SKM-1 (cell line): ENCODE data around the gene OAT.

Experiments
- DNase-seq: peaks from one replicate; lab custom pipeline; 2025; ENCODE audit not compliant: unreplicated experiment; lab: John Stamatoyannopoulos, UW

Gene OAT

DNA sequence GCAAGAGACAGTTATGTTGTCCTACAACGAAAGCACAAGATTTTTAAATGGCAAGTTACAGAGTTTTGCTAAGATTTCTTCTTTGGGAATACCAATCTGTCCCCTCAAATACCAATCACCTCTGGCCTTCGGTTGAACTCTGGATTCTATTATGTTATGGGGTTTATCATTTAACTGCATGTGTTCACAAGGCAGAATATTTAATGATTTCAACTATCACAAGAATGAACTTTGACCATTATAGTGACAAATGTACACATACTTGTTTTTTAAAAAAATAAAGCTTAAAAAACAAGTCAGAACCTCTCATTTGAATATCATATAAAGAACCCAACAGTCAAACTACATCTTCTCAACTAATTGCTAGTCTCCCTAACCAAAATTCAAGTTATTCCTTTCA lies 11.3 kb downstream of the OAT start:
- DNase-seq, result no peak

DNA sequence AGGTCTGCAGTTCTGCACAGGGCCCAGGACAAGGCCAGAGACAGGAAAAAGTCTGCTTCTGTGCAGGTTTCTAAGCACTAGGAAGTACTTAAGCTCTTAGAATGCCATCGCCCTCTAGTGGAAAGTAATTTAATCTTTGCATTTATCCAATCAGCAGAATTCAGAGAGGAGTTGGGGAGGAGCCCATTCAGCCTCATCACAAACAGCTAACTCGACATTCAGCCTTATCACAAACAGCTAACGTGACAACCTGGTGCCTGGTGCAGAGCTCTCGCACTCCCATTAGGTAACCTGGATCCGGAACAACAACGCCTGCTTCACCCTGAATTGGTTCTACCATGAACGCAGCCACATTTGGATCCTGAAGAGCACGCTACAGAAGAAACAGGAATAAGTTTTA lies 15.2 kb downstream of the OAT start:
- DNase-seq, result peak; percentile 64

DNA sequence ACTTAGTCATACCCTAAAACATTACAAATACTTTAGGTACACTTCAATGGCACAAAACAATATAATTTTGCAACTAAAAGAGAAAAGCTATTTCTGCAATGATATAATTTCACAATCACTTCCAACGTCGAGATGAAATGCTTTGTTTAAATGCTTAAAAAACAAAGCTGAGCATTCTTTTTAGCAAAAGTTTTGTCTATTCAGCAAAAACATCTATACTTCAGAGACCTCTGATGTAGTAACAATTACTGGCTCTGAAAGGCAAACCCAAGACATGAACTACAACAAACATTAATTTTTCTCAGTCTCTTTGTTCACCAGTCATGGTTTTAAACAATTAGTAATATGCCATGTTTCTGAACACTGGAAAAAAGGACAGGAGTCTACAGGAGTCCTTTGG lies 16.4 kb downstream of the OAT start:
- DNase-seq, result no peak

DNA sequence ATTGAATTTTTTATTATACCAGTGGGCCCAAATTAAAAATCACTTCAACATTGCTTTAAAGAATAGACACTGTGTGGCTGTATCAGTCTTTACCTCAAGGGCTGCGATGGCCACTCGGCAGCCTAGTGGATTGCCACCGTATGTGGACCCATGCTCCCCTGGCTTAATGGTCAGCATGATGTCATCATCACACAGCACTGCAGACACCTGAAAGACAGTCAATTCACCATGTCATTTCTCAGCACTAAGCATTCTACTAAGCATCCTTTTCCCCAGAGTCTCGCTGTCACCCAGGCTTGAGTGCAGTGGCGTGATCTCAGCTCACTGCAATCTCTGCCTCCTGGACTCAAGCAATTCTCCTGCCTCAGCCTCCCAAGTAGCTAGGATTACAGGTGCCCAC lies 17.1 kb downstream of the OAT start:
- no peak for DNase-seq

DNA sequence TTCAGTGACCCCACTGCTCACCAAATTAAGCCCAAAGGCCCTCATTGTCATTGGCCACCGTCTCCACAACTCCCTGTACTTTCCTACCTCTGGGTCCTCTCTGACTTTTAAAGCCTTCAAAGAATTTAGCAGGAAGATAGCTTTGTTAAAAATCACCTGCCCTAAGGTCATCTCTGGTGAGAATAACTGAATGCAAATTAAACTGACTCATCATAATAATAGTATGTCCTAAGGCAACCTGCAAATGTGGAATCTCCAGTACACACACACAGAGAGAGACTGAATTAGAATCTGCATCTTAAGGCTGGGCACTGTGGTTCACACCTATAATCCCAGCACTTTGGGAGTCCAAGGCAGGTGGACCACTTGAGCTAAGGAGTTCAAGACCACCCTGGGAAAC lies 24.1 kb downstream of the OAT start:
- no peak for DNase-seq

DNA sequence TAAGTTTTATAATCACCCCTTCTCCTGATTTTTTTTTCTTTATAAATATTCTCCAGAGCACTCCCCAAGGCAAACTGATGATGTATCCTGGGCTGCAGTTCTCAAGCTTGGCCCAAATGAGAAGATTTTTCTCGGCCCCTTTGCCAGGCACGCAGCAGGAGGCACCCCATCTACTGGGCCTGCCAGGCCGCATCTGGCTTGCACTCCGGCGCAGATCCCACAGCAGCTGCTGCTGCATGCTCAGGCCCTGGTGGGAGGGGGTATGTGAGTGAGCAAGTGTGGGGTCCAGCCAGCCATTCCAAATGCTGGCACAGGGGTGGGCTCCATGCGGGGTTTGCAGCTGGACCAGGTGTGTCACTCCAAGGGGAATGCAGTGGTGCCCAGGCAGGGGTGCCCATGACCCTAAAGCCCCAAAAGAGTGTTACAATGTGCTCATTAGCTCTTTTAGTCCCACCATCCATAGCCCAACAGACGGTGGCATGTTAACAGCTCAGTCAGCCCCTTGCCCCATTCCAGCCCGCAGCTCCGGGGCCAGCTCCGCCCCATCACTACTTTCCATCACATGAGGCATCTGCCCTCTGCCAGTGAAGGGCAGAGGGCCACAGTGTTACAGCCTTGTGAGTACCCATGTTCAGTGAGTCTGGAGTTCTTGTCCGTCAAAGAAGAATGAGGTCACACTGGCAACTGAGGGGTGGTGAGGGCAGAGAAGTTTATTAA lies 25.9 kb downstream of the OAT start:
- no peak for DNase-seq

DNA sequence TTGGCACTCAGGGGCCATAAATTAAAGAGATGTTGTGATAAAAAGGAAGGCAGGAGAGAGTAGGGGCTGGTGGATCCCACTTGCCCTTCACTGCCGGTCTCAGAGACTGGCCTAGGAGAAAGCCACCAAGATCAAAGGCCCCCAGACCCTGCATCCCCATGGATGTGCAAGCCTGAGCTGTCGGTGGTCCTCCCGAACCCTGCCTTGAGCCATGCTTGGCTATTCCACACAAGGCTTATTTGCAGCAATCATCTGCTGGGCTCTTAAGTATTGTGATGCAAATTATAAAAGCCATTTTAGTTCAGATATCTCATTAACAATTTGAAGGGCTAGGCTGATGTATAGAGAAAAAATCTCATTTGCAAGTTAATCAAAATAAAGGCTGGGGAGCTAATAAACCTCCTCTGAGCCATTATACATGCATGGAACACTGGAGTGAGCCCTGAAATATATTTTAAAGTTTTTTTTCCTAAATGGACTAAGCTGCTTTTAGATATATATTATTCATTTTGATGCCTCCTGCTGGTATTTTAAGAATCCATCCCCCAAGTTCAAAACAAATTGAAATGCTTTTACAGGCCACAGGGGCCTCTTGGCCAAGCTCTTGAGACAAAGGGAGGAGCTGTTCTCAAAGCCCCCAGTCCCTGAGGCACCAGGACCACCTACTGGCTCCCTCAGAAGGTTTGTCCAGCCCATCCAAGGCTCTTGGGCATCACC lies 28.1 kb downstream of the OAT start:
- DNase-seq, result no peak

DNA sequence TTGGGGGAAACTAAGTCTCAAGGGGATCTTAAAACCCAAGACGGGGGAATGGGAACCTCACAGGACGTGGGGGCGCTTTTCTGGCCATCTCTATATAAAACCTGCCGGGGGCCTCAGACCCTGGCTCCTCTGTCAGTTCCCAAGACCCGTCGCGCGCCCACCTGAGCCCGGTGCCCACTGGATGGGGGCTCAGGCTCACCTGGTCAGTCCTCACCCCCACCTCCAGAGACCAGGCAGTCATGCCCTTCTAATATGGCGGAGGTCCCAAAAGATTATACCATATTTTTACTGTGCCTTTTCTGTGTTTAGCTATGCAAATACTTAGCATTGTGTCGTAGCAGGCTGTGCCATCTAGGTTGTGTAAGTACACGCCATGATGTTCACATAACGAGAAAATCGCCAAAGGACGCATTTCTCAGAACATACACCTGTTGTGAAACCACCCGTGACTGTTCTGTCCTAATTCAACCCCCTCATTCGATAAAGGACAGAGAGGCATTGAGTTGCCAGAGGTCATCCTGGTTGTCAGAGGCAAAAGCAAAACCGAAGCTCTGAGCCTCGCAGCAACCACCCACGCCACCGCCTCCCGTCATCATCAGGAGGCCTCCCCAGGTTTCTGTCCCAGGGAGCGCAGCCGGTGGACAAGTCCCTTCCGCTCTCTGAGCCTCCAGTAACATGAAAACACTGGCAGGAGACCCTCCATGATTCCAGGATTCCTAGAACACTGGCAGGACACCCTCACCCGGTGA lies 28.9 kb downstream of the OAT start:
- no peak for DNase-seq

DNA sequence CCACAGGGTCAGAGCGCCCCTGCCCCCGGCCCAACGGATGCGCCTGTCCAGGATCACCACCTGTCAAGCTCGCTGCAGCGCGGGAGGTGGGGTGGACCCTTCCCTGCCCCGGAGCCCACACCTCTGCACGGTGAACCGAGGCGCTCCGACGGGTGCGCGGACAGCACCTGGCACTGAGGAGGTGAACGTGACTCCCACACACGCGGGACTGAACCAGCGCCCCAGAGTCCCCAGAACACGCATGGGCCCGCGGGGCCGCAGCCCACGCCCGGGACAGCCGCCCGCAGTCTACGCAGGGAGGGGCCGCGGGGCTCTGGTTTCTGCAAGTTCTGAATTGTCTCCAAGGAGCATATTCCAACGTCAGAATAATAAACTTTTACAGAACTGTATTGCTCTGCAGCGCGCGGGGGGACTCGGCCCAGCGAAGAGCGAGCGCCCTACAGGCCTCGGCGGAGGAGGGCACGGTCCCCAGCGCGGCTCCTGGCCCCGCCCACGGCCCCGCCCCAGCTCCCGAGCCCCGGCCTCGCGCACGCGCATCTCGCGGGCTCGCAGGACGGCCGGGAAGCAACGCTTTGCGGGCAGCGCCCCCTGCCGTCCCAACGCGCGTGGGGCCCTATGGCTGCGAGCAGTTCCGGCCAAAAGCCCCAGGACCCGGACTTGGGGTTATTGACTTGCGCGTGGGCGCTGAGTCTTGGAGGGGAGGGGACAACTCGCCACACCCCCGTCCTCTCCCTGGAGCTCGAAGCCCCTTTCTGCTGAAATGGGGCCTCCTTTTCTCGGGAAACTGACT lies 29.7 kb downstream of the OAT start:
- peak; percentile 76 for DNase-seq

DNA sequence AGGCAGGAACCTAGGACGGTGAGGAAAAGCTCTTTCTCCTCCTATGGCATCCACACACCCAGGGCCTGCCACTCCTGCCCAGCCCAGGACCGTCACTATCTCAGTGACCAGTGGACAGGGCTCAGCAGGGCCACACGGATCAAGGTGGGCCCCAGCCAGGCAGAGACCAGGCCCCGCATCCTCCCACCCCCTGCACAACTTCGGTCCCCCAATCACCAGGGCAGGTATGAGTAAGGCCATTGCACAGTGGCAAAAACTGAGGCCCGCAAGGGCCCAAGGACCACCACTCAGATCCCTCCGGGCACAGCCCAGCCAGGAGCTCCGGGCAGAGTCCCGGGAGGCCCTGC lies 30.3 kb downstream of the OAT start:
- DNase-seq, result no peak

DNA sequence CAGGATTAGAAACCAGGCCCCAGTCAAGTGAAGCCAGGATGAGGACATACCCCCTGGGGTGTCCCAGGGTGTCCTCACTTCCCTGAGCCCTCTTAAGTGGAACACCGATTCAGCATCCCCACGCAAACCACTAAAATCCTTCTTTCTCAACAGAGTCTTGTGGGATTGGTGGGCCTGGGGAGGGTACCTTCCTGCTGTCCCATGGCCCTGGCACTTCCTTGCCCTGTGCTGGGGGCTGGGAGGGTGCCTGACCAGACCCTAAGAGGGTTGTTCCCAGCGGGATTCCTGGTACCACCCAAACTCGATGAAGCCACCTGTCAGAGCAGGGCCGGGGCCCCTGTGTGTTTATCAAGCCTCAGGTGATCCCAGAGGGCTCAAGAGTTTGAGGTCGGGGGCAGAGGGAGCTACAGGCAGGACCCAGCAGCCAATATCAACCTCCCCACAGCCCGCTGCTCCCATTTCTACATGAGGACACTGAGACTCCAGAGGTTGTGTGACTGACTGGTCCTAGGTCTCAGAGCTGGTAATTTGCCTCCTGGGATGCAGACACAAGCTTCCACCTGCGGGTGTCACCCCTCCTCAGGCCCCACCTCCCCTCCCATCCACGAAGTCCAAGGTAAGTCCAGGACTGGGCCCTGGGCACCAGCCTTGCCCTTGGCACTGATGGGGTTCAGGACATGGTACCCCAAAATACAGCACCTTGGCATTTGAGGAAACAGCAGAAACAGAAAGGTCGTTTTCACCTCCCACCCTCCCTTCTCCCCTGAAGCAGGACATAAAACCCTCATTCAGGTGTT lies 31.4 kb downstream of the OAT start:
- DNase-seq, result no peak

DNA sequence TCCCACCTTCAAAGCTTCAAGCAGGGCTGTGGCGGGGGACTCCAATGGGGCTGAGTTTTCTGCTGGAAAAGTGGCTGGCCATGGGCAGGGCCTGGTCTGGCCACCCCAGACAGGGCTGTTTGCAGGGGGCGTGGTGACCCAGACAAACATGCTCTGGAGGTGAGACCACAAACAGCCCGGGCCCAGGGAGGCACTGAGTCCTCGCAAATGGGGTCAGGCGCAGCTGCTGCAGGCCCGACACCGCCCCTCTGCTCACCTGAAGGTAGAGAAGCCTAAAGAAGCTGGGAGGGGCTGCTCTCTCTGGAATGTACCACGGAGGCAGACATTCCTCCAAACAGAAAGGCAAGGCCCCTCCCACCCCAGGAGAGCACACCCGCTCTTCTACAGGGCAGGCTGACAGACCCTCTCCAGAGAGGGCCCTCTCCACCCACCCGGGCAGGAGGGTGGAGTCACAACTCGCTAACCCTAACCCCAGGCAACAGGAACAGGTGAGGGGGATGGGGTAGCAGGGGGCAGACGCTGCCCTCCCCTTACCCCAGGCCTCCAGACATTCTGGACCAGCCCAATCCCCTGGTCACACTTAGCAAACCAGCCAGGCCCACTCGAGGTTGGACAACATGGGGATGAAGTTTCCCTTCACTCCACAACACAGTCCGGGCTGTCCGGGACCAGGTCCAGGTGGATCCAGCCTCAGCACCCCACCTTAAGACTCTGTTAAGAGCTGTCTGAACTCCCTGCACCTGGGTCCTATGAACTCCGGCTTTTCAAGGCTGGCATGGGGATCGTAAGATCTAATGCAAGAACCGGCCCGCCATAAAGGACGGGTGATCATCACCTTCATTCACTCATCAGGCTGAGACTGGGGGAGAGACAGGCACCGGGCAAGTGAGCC lies 32.3 kb downstream of the OAT start:
- DNase-seq, result no peak

DNA sequence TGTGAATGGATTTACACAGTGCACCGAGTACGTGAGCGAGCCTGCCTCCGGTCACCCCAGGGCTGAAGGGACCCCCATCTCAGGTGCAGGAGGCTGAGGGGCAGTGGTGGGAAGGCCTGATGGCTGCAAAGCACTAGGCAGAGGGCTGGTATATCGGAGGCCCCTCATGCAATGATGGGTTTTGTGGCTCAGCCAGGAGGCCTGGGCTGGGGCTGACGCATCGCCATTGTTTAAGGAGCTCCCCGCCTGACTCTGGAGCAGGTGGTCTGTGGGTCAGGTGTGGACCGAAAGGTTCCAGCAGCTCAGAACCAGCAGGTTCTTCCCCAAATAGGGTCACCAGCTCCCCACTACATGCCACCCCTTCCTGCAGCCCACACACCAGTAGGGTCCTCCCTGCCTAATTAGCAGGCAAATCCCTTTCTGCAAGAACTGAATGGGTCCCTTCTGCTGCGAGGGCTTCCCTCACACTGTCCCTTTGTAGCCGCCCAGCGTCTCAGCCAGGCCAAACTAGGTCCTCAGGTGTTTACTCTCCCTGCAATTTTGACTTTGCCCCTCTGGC lies 33.0 kb downstream of the OAT start:
- DNase-seq, result no peak

DNA sequence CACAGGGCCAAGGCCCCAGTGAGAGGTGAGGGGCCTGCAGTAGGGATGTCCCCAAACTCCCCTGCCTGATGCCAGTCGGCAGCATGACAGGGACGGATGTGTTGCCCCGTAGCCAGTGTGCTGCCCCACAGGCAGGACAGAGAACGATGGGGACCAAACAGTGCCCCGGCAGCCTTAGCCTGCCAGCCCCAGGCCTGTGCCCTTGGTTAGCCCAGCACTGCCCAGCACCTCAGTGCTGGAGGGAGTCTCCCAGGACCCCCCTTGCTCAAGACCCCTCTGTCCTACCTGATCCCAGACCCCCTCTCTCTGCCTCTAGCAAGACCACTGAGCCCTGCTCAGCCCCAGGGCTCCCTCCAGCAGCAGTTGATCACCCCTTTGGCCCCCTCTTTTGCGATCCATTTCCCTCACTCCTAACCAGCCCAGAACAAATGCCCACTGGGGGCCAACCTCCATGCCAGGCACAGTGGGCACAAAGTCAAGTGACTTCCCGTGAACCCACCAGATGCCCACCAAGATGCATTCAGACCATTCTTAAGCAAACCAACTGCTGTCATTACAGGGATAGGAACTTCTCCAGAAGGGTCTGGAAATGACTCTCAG lies 34.0 kb downstream of the OAT start:
- no peak for DNase-seq

DNA sequence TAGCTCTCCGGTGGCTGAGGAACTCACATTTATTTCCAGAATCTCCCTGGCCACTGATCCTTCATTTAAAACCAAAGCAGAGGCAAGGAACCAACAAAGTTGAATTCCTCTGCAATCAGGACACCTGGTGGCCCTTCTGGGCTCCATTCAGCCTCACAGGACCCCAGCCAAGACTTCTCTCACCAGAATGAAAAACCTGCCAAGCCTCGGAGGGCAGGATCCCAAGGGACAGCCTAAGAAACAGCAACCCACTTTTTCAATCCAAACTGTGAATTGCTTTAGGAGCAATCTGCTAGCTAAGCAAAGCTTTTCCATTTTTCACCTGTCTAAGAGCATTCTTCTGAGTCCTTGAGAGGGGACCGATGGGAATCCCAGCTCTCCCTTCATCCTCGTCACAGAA lies 34.6 kb downstream of the OAT start:
- DNase-seq, result no peak

DNA sequence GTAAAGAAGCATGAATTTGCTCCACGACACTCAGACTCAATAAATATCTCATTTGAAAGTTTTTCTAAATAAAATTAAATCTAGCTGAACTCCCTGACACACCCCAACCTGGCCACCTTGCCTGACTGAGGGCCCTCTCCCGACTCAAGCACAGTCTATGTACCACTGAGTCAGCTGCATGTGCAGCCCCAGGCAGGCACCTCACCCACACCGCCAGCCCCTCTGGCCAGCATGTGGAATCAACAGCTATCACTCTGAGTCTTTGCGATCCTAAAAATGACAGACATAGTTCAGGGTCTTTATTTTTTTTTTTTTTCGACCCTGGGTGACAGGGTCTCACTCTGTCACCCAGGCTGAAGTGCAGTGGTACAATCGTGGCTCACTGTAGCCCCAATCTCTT lies 35.2 kb downstream of the OAT start:
- no peak for DNase-seq

DNA sequence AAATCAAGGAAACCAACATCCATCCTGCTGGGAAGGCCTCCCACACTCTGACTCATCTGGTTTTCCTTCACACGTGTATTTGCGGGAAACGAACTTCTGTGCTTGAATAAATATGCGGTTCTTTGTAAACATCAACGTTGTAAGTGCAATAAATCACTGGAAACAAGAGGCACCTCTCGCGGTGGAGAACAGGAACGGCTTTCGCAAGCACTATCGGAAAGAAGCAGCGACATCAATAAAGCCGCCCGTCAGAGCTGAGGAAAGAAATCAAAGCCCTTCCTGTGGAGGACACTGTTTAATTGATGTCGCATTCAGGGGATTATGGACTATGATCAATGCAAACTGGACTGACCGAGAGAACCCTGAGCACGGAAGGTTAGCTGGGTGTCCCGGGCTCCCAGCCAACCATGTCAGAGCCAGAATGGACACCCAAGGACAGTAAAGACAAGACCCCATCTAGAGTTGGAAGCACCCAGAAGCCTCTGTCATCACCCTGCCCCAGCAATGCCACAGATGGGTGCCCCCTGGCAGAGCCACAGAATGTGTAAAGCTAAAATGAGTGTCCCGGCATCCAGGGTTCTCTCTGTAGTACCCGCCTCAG lies 37.6 kb downstream of the OAT start:
- no peak for DNase-seq

DNA sequence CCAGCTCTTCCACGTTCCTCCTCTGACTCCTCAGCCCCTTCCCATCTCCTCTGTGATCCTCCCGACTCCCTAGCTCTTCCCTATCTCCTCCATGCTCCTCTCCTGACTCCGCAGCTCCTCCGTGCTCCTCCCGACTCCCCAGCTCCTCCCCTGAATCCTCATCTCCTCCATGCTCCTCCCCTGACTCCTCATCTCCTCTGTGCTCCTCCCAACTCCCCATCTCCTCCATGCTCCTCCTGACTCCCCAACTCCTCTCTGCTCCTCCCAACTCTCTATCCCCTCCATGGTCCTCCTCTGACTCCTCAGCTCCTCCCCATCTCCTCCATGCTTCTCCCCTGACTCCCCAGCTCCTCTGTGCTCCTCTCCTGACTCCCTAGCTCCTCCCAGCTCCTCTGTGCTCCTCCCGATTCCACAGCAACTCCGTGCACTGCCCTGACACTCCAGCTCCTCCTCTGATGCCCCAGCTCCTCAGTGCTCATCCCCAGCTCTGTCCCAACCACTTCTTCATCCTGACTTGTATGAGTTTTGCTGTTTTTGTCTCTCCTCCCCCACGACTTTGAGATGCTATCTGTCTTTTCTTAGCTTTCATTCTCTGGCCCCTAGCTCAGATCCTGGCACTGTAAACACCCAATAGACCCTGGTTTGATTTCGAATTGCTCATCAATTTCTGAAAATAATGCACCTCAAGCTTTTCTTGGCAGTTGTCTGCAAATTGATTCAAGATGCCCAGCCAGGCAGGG lies 38.3 kb downstream of the OAT start:
- DNase-seq, result no peak
